Neutrophil (primary cell): Measurements from ENCODE around the gene CRYGC.

Source experiments
- H3K27ac ChIP-seq: fragments of 200-600 bp; sonication (generic); 2 replicates; pipeline ENCODE4 v1.5.1; 2016; ENCODE audit warnings: mild to moderate bottlenecking, moderate library complexity
- H3K27me3 ChIP-seq: fragments of 200-600 bp; sonication (generic); 2 replicates; pipeline ENCODE4 v1.6.0; 2016; ENCODE audit warnings: mild to moderate bottlenecking
- H3K36me3 ChIP-seq: fragments of 200-600 bp; sonication (generic); 2 replicates; pipeline ENCODE4 v1.5.1; 2017
- H3K4me1 ChIP-seq, 2 experiments: fragments of 200-600 bp in 1 of 2; sonication (generic) in 1 of 2; 1 replicate in 1 of 2; 2 replicates in 1 of 2; pipeline versions ENCODE4 v1.5.1 to v1.6.1; 2013 to 2016; ENCODE audit warnings: low read depth in 1 of 2, low read length in 1 of 2, mild to moderate bottlenecking in 1 of 2, moderate library complexity in 1 of 2; ENCODE audit not compliant: control insufficient read depth in 1 of 2, insufficient read depth in 1 of 2
- H3K4me3 ChIP-seq, 2 experiments: fragments of 200-600 bp in 1 of 2; sonication (generic) in 1 of 2; 1 replicate in 1 of 2; 2 replicates in 1 of 2; pipeline ENCODE4 v1.5.1; 2013 to 2016; ENCODE audit warnings: low read depth in 1 of 2, low read length in 1 of 2, mild to moderate bottlenecking in 1 of 2, moderate library complexity in 1 of 2
- H3K9me3 ChIP-seq: fragments of 200-600 bp; sonication (generic); 2 replicates; pipeline ENCODE4 v1.5.1; 2016
- TF ChIP-seq, protein P1 (sequence below): fragments of 200-600 bp; sonication (generic); IDR thresholded peaks from 2 replicates; pipeline ENCODE4 v1.5.1; 2016; ENCODE audit warnings: antibody characterized with exemption

CRYGC gene

DNA sequence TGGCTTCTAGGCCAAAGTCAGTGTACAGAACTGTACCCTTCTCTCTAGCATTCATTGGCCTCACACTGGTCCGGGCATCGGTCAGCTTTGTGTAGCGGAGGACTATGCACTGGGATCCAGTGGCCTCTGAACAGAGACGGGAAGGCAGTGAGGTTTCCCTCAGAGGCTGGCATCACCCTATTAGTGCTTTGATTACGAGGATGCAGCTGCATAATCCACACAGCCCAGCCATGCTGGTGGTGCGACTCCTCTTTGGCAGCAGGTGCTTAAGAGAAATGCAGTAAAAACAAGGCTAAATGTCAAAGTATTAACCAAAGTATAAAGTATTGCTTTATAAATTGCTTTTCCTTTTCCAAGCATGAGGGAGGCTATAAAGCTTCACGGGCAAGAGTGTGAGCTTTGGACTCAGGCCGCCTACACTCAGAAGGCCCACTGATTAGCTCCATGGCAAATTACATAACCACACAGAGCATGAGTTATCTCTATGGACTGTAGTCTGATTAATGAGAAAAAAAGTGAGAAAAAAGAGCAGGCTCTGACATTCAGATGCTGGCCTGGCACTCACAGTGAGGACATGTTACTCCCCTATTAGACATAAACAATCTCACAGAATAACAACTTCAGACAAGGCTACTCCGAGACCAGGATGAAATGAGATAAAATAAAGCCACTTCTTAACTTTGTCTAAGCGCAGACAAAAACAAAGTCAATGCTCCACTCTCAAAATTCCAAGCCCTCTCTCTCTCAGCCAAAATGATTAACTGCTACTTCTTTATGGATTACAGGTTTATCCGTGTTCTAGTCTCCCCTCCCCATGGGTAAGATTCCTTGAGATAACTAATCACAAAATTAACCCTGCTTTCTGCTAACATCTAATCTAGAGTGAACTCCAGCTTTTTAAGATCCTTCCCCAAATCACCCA lies 6.4 kb upstream of the CRYGC start:
- no peaks in the 10 kb centered on the region for H3K9me3 ChIP-seq
- peaks cover 15 to 16% of the 10 kb centered on the region in 2 experiments for H3K4me1 ChIP-seq
- no peaks in the 10 kb centered on the region for H3K36me3 ChIP-seq
- TF ChIP-seq, protein P1, sequence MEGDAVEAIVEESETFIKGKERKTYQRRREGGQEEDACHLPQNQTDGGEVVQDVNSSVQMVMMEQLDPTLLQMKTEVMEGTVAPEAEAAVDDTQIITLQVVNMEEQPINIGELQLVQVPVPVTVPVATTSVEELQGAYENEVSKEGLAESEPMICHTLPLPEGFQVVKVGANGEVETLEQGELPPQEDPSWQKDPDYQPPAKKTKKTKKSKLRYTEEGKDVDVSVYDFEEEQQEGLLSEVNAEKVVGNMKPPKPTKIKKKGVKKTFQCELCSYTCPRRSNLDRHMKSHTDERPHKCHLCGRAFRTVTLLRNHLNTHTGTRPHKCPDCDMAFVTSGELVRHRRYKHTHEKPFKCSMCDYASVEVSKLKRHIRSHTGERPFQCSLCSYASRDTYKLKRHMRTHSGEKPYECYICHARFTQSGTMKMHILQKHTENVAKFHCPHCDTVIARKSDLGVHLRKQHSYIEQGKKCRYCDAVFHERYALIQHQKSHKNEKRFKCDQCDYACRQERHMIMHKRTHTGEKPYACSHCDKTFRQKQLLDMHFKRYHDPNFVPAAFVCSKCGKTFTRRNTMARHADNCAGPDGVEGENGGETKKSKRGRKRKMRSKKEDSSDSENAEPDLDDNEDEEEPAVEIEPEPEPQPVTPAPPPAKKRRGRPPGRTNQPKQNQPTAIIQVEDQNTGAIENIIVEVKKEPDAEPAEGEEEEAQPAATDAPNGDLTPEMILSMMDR, result no peak
- no peaks in the 10 kb centered on the region for H3K27me3 ChIP-seq
- no peak overlapping the region for H3K4me3 ChIP-seq
- H3K27ac ChIP-seq, result no peak overlapping the region

GRCh38 chr2:208134928-208135586 lies 5.4 kb upstream of the CRYGC start:
- Histone ChIP-seq H3K4me3 (no peak overlapping the region), H3K36me3 (no peaks in the 10 kb centered on the region), H3K9me3 (no peaks in the 10 kb centered on the region), H3K27ac (no peak overlapping the region), H3K27me3 (no peaks in the 10 kb centered on the region), H3K4me1 (peaks cover 15 to 16% of the 10 kb centered on the region in 2 experiments)
- TF ChIP-seq, protein P1, result no peak

DNA sequence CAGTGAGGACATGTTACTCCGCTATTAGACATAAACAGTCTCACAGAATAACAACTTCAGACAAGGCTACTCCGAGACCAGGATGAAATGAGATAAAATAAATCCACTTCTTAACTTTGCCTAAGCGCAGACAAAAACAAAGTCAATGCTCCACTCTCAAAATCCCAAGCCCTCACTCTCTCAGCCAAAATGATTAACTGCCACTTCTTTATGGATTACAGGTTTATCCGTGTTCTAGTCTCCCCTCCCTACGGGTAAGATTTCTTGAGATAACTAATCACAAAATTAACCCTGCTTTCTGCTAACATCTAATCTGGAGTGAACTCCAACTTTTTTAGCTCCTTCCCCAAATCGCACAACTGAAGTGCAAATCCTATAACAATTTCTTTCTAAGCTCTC lies 1.1 kb upstream of the CRYGC start:
- H3K27me3 ChIP-seq, result peaks cover 3% of the 10 kb centered on the region
- no peaks in the 10 kb centered on the region for H3K36me3 ChIP-seq
- H3K9me3 ChIP-seq, result no peaks in the 10 kb centered on the region
- no peak overlapping the region for H3K4me3 ChIP-seq
- TF ChIP-seq, protein P1, result no peak
- H3K4me1 ChIP-seq, result peaks cover 14 to 15% of the 10 kb centered on the region in 2 experiments
- no peak overlapping the region for H3K27ac ChIP-seq

GRCh38 chr2:208128136-208128535 lies 1.5 kb downstream of the CRYGC start:
- TF ChIP-seq, protein P1, result no peak
- no peak overlapping the region for H3K4me3 ChIP-seq
- H3K27ac ChIP-seq, result no peak overlapping the region
- no peaks in the 10 kb centered on the region for H3K36me3 ChIP-seq
- no peaks in the 10 kb centered on the region for H3K9me3 ChIP-seq
- peaks cover 27% of the 10 kb centered on the region for H3K27me3 ChIP-seq
- peaks cover 7 to 12% of the 10 kb centered on the region in 2 experiments for H3K4me1 ChIP-seq

- H3K4me1 ChIP-seq, result peaks cover 7 to 12% of the 10 kb centered on the region in 2 experiments
- peaks cover 27% of the 10 kb centered on the region for H3K27me3 ChIP-seq
- H3K36me3 ChIP-seq, result no peaks in the 10 kb centered on the region
- no peak overlapping the region for H3K4me3 ChIP-seq
- H3K9me3 ChIP-seq, result no peaks in the 10 kb centered on the region
- H3K27ac ChIP-seq, result no peak overlapping the region
- TF ChIP-seq, protein P1, result no peak
Observed at GRCh38 chr2:208127090-208127489, 2.5 kb downstream of the CRYGC start.
